Omental fat pad (tissue), 4 donors: ENCODE results near the gene HBZ. TPM values are rescaled to one million over a fixed set of nuclear protein-coding genes. Genes with fewer than 3 reads are reported as not detected.

ENCODE experiments used
- ATAC-seq: fragments of 150-250 bp; one replicate; pipeline ENCODE4 v1.9.1; 2016; ENCODE audit warnings: mild to moderate bottlenecking, moderate library complexity; ENCODE audit not compliant: low FRiP score
- DNase-seq: peaks from one replicate; pipeline ENCODE4 v3.0.0-alpha.2; 2019; ENCODE audit warnings: low spot score
- CTCF ChIP-seq, 3 donors: fragments of 450-650 bp; IDR thresholded peaks; one replicate each; pipeline ENCODE4 v1.5.1; 2016 to 2017; ENCODE audit warnings: antibody characterized with exemption in 3 of 3, mild to moderate bottlenecking in 3 of 3, moderate library complexity in 2 of 3
- total RNA-seq, 4 donors: library from RNA; depleted of rRNA; stranded (reverse); fragments of >200 nt; gene quantifications; one replicate each; pipeline ENCODE4 v1.1.0, GENCODE V29; 2016

HBZ gene
- total RNA-seq, 4 donors from 2014 or later, result not detected

- DNase-seq, result no peak
- ATAC-seq, result no peak
- no peak for TF ChIP-seq CTCF (IDR thresholded peaks at IDR 0.05)
Measured at GRCh38 chr16:133716-134115, 18.7 kb upstream of the HBZ start.

- DNase-seq (no peak), ATAC-seq (no peak)
- TF ChIP-seq CTCF (IDR thresholded peaks at IDR 0.05), result no peak
Measured at GRCh38 chr16:138049-138417, 14.4 kb upstream of the HBZ start.

GRCh38 chr16:140175-140857 is 12.1 kb upstream of the HBZ start:
- ATAC-seq (no peak), DNase-seq (no peak)
- no peak for TF ChIP-seq CTCF (IDR thresholded peaks at IDR 0.05)

GRCh38 chr16:142405-142967 is 10.0 kb upstream of the HBZ start:
- TF ChIP-seq CTCF (IDR thresholded peaks at IDR 0.05), result no peak
- DNase-seq (no peak), ATAC-seq (no peak)

- TF ChIP-seq CTCF (IDR thresholded peaks at IDR 0.05), result no peak
- DNase-seq (no peak), ATAC-seq (no peak)
Measured at GRCh38 chr16:143047-143446, 9.4 kb upstream of the HBZ start.

- ATAC-seq, result no peak
- no peak for TF ChIP-seq CTCF (IDR thresholded peaks at IDR 0.05)
- DNase-seq, result no peak
Measured at GRCh38 chr16:143456-143855, 9.0 kb upstream of the HBZ start.

GRCh38 chr16:144797-145252 is 7.6 kb upstream of the HBZ start:
- ATAC-seq (no peak), DNase-seq (no peak)
- TF ChIP-seq CTCF (IDR thresholded peaks at IDR 0.05), result no peak
